Spleen (tissue), 11 donors: Measurements from ENCODE around the gene NFATC1. TPM values are rescaled to one million over a fixed set of nuclear protein-coding genes. Genes with fewer than 3 reads are reported as not detected.

ENCODE experiments used
- DNase-seq: peaks from one replicate; pipeline ENCODE4 v3.0.0-alpha.2; 2020
- H3K27ac ChIP-seq, 8 donors: fragments of 200-600 bp; sonication (generic) in 7 of 8; 1 replicate in 4 of 8; 2 replicates in 4 of 8; pipeline versions ENCODE4 v1.5.0 to v1.8.0; 2016 to 2021; ENCODE audit warnings: inconsistent platforms in 4 of 8, mild to moderate bottlenecking in 4 of 8, moderate library complexity in 1 of 8
- H3K27me3 ChIP-seq, 7 donors: fragments of 200-600 bp; sonication (generic) in 6 of 7; replicated peaks in 1 of 7; 1 replicate in 4 of 7; 2 replicates in 3 of 7; pipeline versions ENCODE4 v1.5.0 to v1.8.0; 2016 to 2021; ENCODE audit warnings: inconsistent platforms in 3 of 7, mild to moderate bottlenecking in 1 of 7
- H3K36me3 ChIP-seq, 6 donors: fragments of 200-600 bp; sonication (generic) in 5 of 6; 1 replicate in 4 of 6; 2 replicates in 2 of 6; pipeline versions ENCODE4 v1.5.0 to v1.8.0; 2016 to 2021; ENCODE audit warnings: inconsistent platforms in 2 of 6
- H3K4me1 ChIP-seq, 6 donors: fragments of 200-600 bp; sonication (generic) in 5 of 6; 1 replicate in 3 of 6; 2 replicates in 3 of 6; pipeline versions ENCODE4 v1.5.0 to v1.8.0; 2016 to 2021; ENCODE audit warnings: inconsistent platforms in 3 of 6
- H3K4me3 ChIP-seq, 8 donors: fragments of 200-600 bp; sonication (generic) in 7 of 8; 1 replicate in 4 of 8; 2 replicates in 4 of 8; pipeline versions ENCODE4 v1.5.0 to v1.8.0; 2016 to 2021; ENCODE audit warnings: inconsistent platforms in 4 of 8, mild to moderate bottlenecking in 4 of 8, moderate library complexity in 2 of 8
- H3K9me3 ChIP-seq, 8 donors: fragments of 200-600 bp; sonication (generic) in 7 of 8; 1 replicate in 4 of 8; 2 replicates in 4 of 8; pipeline versions ENCODE4 v1.5.0 to v1.8.0; 2016 to 2021; ENCODE audit warnings: inconsistent platforms in 4 of 8
- POLR2A ChIP-seq, 3 donors: fragments of 450-650 bp; IDR thresholded peaks; one replicate each; pipeline ENCODE4 v1.5.1; 2017; ENCODE audit warnings: antibody characterized with exemption in 3 of 3, mild to moderate bottlenecking in 1 of 3
- POLR2AphosphoS5 ChIP-seq, 3 donors: sonication (generic); formaldehyde crosslinking; IDR thresholded peaks; one replicate each; pipeline ENCODE4 v1.5.1; 2017; ENCODE audit warnings: antibody characterized with exemption in 3 of 3
- WGBS, 5 donors: extraction: QIAGEN DNeasy Blood & Tissue Kit in 3 of 5; methylation state at CpG; one replicate each; pipeline versions ENCODE4 v1.1.5 to v1.1.7; 2013 to 2018; 5-methylcytosine and 5-hydroxymethylcytosine counted together
- intact Hi-C: fragments of 100-400 bp; cut with DNase I; formaldehyde crosslinking; loops from one replicate; pipeline ENCODE4 v1.15.0; 2023; ENCODE audit warnings: low total_unique reads
- polyA plus RNA-seq, 3 donors: library from polyadenylated mRNA; stranded (reverse); fragments of 200-250 nt; gene quantifications; one replicate each; pipeline ENCODE4 v1.2.1, GENCODE V29; 2013
- total RNA-seq, 7 donors: library from RNA; depleted of rRNA in 3 of 7; stranded (reverse); fragments of >200 nt in 3 of 7; fragmentation: NEBNext Ultra II Directional in 4 of 7; extraction: Animal tissue kit (Norgen Biotek cat#: 25700) in 4 of 7; gene quantifications; one replicate each; pipeline versions ENCODE4 v1.1.0 to v1.2.1, GENCODE V29; 2016 to 2021
- TF ChIP-seq, protein P1 (sequence below), 11 experiments: fragments of 200-600 bp in 7 of 11; fragments of 450-650 bp in 4 of 11; sonication (generic) in 4 of 11; IDR thresholded peaks in 8 of 11; conservative IDR thresholded peaks in 3 of 11; 1 replicate in 7 of 11; 2 replicates in 4 of 11; pipeline versions ENCODE4 v1.4.0 to v1.8.0; 2016 to 2021; ENCODE audit warnings: antibody characterized with exemption in 11 of 11, inconsistent platforms in 4 of 11, mild to moderate bottlenecking in 1 of 11
- donor health status: healthy with polysubstance abuse.
- donor health status: DM: no; HTN: no; CAD: no; lungs with moderate emphysema.
- donor health status: DM: no; HTN: no; CAD: no.
- donor health status: Bipolar disorder and iron deficiency.
- donor health status: healthy.
- donor health status: DM: no; HTN: no; CAD: no.
- donor health status: DM: yes; HTN: yes; CAD: no.

NFATC1 gene
- total and polyA plus RNA-seq, 10 donors: 20.7 to 64.9 (median 47.4) TPM

DNA sequence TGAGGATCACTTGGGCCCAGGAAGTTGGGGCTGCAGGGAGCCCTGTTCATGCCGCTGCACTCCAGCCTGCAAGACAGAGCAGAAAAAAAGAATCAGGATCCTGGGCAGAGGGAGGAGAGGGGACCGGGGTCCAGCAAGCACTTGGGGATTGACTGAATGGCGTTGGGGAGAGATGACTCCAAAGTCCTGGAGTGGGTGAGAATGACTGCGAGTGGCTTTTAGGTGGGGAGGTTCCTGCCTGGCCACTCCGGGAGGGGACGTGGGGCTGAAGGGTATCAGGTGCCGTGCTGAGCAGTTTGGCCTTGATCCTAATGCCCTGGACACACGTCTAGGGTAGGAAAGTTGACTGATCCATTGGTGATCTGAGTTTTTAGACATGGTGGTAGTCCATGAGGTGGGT is 3.5 kb upstream of the NFATC1 start:
- TF ChIP-seq POLR2AphosphoS5 (IDR thresholded peaks at IDR 0.05): no peak
- TF ChIP-seq, protein P1, sequence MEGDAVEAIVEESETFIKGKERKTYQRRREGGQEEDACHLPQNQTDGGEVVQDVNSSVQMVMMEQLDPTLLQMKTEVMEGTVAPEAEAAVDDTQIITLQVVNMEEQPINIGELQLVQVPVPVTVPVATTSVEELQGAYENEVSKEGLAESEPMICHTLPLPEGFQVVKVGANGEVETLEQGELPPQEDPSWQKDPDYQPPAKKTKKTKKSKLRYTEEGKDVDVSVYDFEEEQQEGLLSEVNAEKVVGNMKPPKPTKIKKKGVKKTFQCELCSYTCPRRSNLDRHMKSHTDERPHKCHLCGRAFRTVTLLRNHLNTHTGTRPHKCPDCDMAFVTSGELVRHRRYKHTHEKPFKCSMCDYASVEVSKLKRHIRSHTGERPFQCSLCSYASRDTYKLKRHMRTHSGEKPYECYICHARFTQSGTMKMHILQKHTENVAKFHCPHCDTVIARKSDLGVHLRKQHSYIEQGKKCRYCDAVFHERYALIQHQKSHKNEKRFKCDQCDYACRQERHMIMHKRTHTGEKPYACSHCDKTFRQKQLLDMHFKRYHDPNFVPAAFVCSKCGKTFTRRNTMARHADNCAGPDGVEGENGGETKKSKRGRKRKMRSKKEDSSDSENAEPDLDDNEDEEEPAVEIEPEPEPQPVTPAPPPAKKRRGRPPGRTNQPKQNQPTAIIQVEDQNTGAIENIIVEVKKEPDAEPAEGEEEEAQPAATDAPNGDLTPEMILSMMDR (IDR thresholded peaks at IDR 0.05 in 8 of 11, conservative IDR thresholded peaks at IDR 0.05 in 3 of 11): no peak
- TF ChIP-seq POLR2A (IDR thresholded peaks at IDR 0.05): no peak

DNA sequence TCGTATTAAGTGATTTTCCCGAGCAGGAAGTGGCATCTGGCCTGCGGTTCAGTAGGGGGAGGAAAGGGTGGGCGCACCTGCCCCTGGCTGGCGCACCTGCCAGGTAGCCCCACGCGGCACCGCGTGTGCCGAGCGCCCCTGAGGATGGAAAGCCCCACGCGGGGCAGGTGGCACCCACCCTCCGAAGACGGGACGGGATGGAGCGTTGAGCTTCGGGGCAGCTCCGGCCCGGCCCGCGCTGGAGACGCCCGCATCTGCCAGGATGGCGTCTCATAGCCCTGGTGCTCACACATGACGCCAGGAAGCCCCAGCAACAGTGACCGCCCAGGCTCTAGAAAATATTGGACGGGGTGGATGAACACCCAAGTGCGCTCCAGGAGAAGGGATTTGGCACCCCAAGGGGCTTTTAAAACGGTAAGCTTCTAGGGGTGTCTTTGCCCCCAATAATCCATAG is 2.5 kb upstream of the NFATC1 start:
- intact Hi-C loops: no loop called here
- Histone ChIP-seq H3K4me3 (peak overlapping the region in 7 of 8 donors; percentile 51 to 74 (median 61)), H3K27ac (peak overlapping the region in 7 of 8 donors; percentile 73 to 96 (median 80)), H3K9me3 (no peaks in the 10 kb centered on the region), H3K4me1 (peaks cover 15 to 61% (median 50%) of the 10 kb centered on the region in 6 donors), H3K27me3 (peaks cover 0 to 81% (median 25%) of the 10 kb centered on the region in 7 donors), H3K36me3 (no peaks in the 10 kb centered on the region)
- TF ChIP-seq POLR2AphosphoS5 (IDR thresholded peaks at IDR 0.05) (peak in 2 of 3 donors; percentile 65 to 74), POLR2A (IDR thresholded peaks at IDR 0.05) (no peak)
- TF ChIP-seq, protein P1 (IDR thresholded peaks at IDR 0.05 in 8 of 11, conservative IDR thresholded peaks at IDR 0.05 in 3 of 11): no peak
- 0 to 4% (median 1%) methylated on average over 18 to 30 of the region's 30 CpGs for WGBS, 5 donors
- DNase-seq: peak; percentile 84

More for the DNA sequence above, 3.5 kb upstream of the NFATC1 start:
- intact Hi-C loops: no loop called here
- Histone ChIP-seq H3K4me1 (peaks cover 14 to 51% (median 40%) of the 10 kb centered on the region in 6 donors), H3K27me3 (peaks cover 0 to 90% (median 25%) of the 10 kb centered on the region in 7 donors), H3K9me3 (no peaks in the 10 kb centered on the region), H3K27ac (no peak overlapping the region), H3K4me3 (no peak overlapping the region), H3K36me3 (no peaks in the 10 kb centered on the region)
- DNase-seq: peak; percentile 42
- 82 to 91% (median 88%) methylated on average over 8 of the region's 8 CpGs for WGBS, 5 donors

DNA sequence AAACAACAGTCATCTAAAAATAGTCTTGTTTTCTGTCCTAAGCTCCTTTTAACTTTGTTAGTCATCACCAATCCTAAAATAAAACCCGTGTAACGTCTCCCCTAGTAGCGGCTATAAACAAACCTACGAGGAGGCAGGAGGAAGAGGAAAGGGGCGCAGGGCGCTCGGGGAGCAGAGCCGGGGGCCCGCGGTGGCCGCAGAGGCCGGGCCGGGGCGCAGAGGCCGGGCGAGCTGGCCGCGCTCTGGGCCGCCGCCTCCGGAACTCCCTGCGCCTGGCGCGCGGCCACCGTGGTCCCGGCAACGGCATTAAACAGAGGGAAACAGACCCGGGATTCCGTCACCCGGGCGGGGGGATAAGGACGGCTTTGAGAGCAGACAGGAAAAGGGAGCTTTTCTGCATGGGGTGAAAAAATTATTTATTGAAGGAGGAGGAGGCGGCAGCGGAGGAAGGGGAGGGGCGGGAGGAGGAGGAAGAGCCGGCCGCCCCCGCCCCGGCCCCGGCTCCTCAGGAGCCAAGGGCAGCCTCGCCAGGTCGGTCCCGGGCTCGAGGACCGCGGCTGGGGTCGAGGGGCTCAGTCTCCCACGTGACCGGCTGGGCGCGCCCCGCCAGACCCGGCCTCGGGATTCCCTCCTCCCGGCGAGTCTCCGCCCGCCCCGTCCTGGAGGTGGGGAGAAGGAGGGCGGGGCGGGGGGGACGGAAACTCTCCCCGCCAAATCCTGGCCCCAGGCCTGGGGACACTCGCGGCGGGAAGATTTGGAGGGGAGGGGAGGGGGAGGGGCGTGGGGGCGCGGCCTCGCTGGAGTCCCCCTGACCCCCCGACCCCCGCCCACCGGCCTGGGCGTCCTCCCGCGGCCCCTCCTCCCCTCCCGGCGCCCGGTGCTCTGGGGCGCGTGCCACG is 1.8 kb upstream of the NFATC1 start:
- 0 to 2% (median 1%) methylated on average over 48 to 82 of the region's 83 CpGs for WGBS, 5 donors
- H3K36me3 ChIP-seq: no peaks in the 10 kb centered on the region
- intact Hi-C loops: no loop called here
- TF ChIP-seq POLR2A (IDR thresholded peaks at IDR 0.05) (peak in 1 of 3 donors; percentile 10), POLR2AphosphoS5 (IDR thresholded peaks at IDR 0.05) (peak; percentile 69 to 75 (median 75))
- TF ChIP-seq, protein P1 (IDR thresholded peaks at IDR 0.05 in 8 of 11, conservative IDR thresholded peaks at IDR 0.05 in 3 of 11): no peak
- peaks cover 0 to 74% (median 22%) of the 10 kb centered on the region in 7 donors for H3K27me3 ChIP-seq
- H3K4me3 ChIP-seq: peak overlapping the region; percentile 51 to 74 (median 61)
- peak; percentile 89 for DNase-seq
- H3K9me3 ChIP-seq: no peaks in the 10 kb centered on the region
- peak overlapping the region; percentile 50 to 96 (median 80) for H3K27ac ChIP-seq
- H3K4me1 ChIP-seq: peaks cover 18 to 63% (median 56%) of the 10 kb centered on the region in 6 donors
